Fibroblast of peridontal ligament (primary cell): Measurements from ENCODE around the gene CAB39.

ENCODE experiments used
- DNase-seq: peaks from one replicate; pipeline ENCODE4 v3.0.0-alpha.2; 2010; ENCODE audit errors: extremely low read depth

Gene CAB39

GRCh38 chr2:230819433-230819832, 106.8 kb downstream of the CAB39 start:
- DNase-seq, result no peak

- no peak for DNase-seq
These were observed 108.8 kb downstream of the CAB39 start for GRCh38 chr2:230821261-230821990.

- no peak for DNase-seq
These were observed 109.4 kb downstream of the CAB39 start for GRCh38 chr2:230821991-230822520.

- DNase-seq, result no peak
These were observed 110.8 kb downstream of the CAB39 start for GRCh38 chr2:230823264-230823964.

GRCh38 chr2:230824406-230824978, 111.8 kb downstream of the CAB39 start:
- DNase-seq, result peak; percentile 91

GRCh38 chr2:230825354-230825753, 112.7 kb downstream of the CAB39 start:
- DNase-seq, result no peak

- DNase-seq, result no peak
These were observed 115.2 kb downstream of the CAB39 start for GRCh38 chr2:230827774-230828271.

GRCh38 chr2:230828272-230828961, 115.8 kb downstream of the CAB39 start:
- no peak for DNase-seq

GRCh38 chr2:230829293-230829692, 116.7 kb downstream of the CAB39 start:
- no peak for DNase-seq

- no peak for DNase-seq
These were observed 117.3 kb downstream of the CAB39 start for GRCh38 chr2:230829959-230830358.

- no peak for DNase-seq
These were observed 117.8 kb downstream of the CAB39 start for GRCh38 chr2:230830428-230830827.

GRCh38 chr2:230840301-230840700, 127.7 kb downstream of the CAB39 start:
- DNase-seq, result no peak

GRCh38 chr2:230842473-230842872, 129.8 kb downstream of the CAB39 start:
- peak; percentile 29 for DNase-seq

- no peak for DNase-seq
These were observed 130.5 kb downstream of the CAB39 start for GRCh38 chr2:230843132-230843531.

GRCh38 chr2:230846360-230846759, 133.7 kb downstream of the CAB39 start:
- DNase-seq, result no peak

GRCh38 chr2:230847883-230848388, 135.3 kb downstream of the CAB39 start:
- peak; percentile 78 for DNase-seq

GRCh38 chr2:230849633-230850357, 137.2 kb downstream of the CAB39 start:
- DNase-seq, result no peak

- DNase-seq, result no peak
These were observed 137.7 kb downstream of the CAB39 start for GRCh38 chr2:230850358-230850658.

GRCh38 chr2:230852113-230852512, 139.5 kb downstream of the CAB39 start:
- DNase-seq, result no peak

- DNase-seq, result no peak
These were observed 149.1 kb downstream of the CAB39 start for GRCh38 chr2:230861552-230862255.

- no peak for DNase-seq
These were observed 149.7 kb downstream of the CAB39 start for GRCh38 chr2:230862292-230862691.
